Endodermal cell (in vitro differentiated cells): ENCODE results near the gene PNMA1. TPM values are rescaled to one million over a fixed set of nuclear protein-coding genes. Genes with fewer than 3 reads are reported as not detected.

Source experiments
- DNase-seq: peaks from one replicate; pipeline ENCODE4 v3.0.0-alpha.2; 2017
- H3K27ac ChIP-seq: 2 replicates; pipeline ENCODE4 v1.5.1; 2013; ENCODE audit warnings: mild to moderate bottlenecking, low read depth, low read length, moderate library complexity
- H3K27me3 ChIP-seq: 2 replicates; pipeline ENCODE4 v1.6.1; 2013; ENCODE audit warnings: mild to moderate bottlenecking, low read length, moderate library complexity; ENCODE audit not compliant: insufficient read depth, control insufficient read depth, poor library complexity, severe bottlenecking
- H3K36me3 ChIP-seq: 2 replicates; pipeline ENCODE4 v1.7.0; 2013; ENCODE audit warnings: mild to moderate bottlenecking, low read length, moderate library complexity; ENCODE audit not compliant: control insufficient read depth, insufficient read depth
- H3K4me1 ChIP-seq: one replicate; pipeline ENCODE4 v1.7.0; 2013; ENCODE audit warnings: low read length; ENCODE audit not compliant: control insufficient read depth, insufficient read depth
- H3K4me3 ChIP-seq: 2 replicates; pipeline ENCODE4 v1.5.1; 2013; ENCODE audit warnings: mild to moderate bottlenecking, low read length, moderate library complexity
- H3K9ac ChIP-seq: 2 replicates; pipeline ENCODE4 v1.6.1; 2013; ENCODE audit warnings: mild to moderate bottlenecking, low read length, moderate library complexity; ENCODE audit not compliant: poor library complexity, severe bottlenecking; ENCODE audit errors: extremely low read depth
- H3K9me3 ChIP-seq: 2 replicates; pipeline ENCODE4 v1.6.1; 2013; ENCODE audit warnings: mild to moderate bottlenecking, low read length, moderate library complexity; ENCODE audit not compliant: control insufficient read depth
- H3K27ac Mint-ChIP-seq: 2 replicates; pipeline ENCODE4 v1.8.0; 2020; ENCODE audit warnings: mixed read lengths
- H3K27me3 Mint-ChIP-seq: 2 replicates; pipeline ENCODE4 v1.8.0; 2021; ENCODE audit warnings: mild to moderate bottlenecking, mixed read lengths; ENCODE audit not compliant: insufficient read depth
- H3K36me3 Mint-ChIP-seq: 2 replicates; pipeline ENCODE4 v1.8.0; 2020; ENCODE audit warnings: low read depth, mixed read lengths
- H3K4me1 Mint-ChIP-seq: 2 replicates; pipeline ENCODE4 v1.8.0; 2020; ENCODE audit warnings: mixed read lengths
- H3K4me3 Mint-ChIP-seq: 2 replicates; pipeline ENCODE4 v1.8.0; 2020; ENCODE audit warnings: mild to moderate bottlenecking, moderate library complexity, mixed read lengths
- H3K9me3 Mint-ChIP-seq: 2 replicates; pipeline ENCODE4 v1.8.0; 2020; ENCODE audit warnings: mild to moderate bottlenecking, mixed read lengths
- CTCF ChIP-seq: fragments of 200-600 bp; sonication (generic); conservative IDR thresholded peaks from 2 replicates; pipeline ENCODE4 v1.5.0; 2021; ENCODE audit warnings: antibody characterized with exemption, mild to moderate bottlenecking
- WGBS, 2 experiments: methylation state at CpG; one replicate each; pipeline versions ENCODE4 v1.1.5 to v1.1.7; 2013; ENCODE audit warnings: missing lambda C conversion rate in 2 of 2, mixed read lengths in 1 of 2; ENCODE audit not compliant: insufficient coverage in 1 of 2, insufficient read length in 1 of 2; 5-methylcytosine and 5-hydroxymethylcytosine counted together
- total RNA-seq, 2 donors: library from RNA; stranded (reverse); fragmentation: NEBNext Ultra II Directional in 1 of 2; extraction: Animal tissue kit (Norgen Biotek cat#: 25700) in 1 of 2; gene quantifications; 2 replicates in 1 of 2; 3 replicates in 1 of 2; pipeline ENCODE4 v1.2.1, GENCODE V29; 2021

PNMA1 gene
- total RNA-seq, 2 donors from 2014 or later, result 66.9 to 70.4 TPM

- H3K27me3 ChIP-seq, result no peaks in the 10 kb centered on the region
- H3K4me1 ChIP-seq, result peaks cover 16% of the 10 kb centered on the region
- Mint-ChIP-seq H3K4me1 (peaks cover 30% of the 10 kb centered on the region), H3K4me3 (no peak overlapping the region), H3K9me3 (no peaks in the 10 kb centered on the region), H3K27me3 (no peaks in the 10 kb centered on the region), H3K36me3 (peaks cover 39% of the 10 kb centered on the region), H3K27ac (peak overlapping the region; percentile 29)
- 68 to 78% methylated on average over 7 to 12 of the region's 12 CpGs for WGBS, 2 experiments
- DNase-seq, result peak; percentile 88
- no peak for TF ChIP-seq CTCF
- H3K9ac ChIP-seq, result no peak overlapping the region
- no peaks in the 10 kb centered on the region for H3K9me3 ChIP-seq
- no peak overlapping the region for H3K27ac ChIP-seq
- no peak overlapping the region for H3K4me3 ChIP-seq
- H3K36me3 ChIP-seq, result peaks cover 68% of the 10 kb centered on the region
These were observed 7.1 kb upstream of the PNMA1 start for GRCh38 chr14:73721101-73721821.

- Histone ChIP-seq H3K27me3 (no peaks in the 10 kb centered on the region), H3K9ac (no peak overlapping the region), H3K9me3 (no peaks in the 10 kb centered on the region), H3K27ac (no peak overlapping the region), H3K36me3 (peaks cover 67% of the 10 kb centered on the region), H3K4me1 (peaks cover 12% of the 10 kb centered on the region), H3K4me3 (no peak overlapping the region)
- Mint-ChIP-seq H3K36me3 (peaks cover 39% of the 10 kb centered on the region), H3K27ac (no peak overlapping the region), H3K4me1 (peaks cover 29% of the 10 kb centered on the region), H3K9me3 (no peaks in the 10 kb centered on the region), H3K27me3 (no peaks in the 10 kb centered on the region), H3K4me3 (no peak overlapping the region)
- no peak for TF ChIP-seq CTCF
- no peak for DNase-seq
These were observed 6.5 kb upstream of the PNMA1 start for GRCh38 chr14:73720636-73721035.

- Mint-ChIP-seq H3K27ac (peak overlapping the region; percentile 96), H3K4me1 (peaks cover 32% of the 10 kb centered on the region), H3K4me3 (peak overlapping the region; percentile 72), H3K27me3 (no peaks in the 10 kb centered on the region), H3K9me3 (no peaks in the 10 kb centered on the region), H3K36me3 (peaks cover 37% of the 10 kb centered on the region)
- Histone ChIP-seq H3K9ac (no peak overlapping the region), H3K27ac (peak overlapping the region; percentile 66), H3K9me3 (no peaks in the 10 kb centered on the region), H3K27me3 (no peaks in the 10 kb centered on the region), H3K4me1 (peaks cover 5% of the 10 kb centered on the region), H3K36me3 (peaks cover 66% of the 10 kb centered on the region), H3K4me3 (no peak overlapping the region)
- no peak for TF ChIP-seq CTCF
- DNase-seq, result no peak
- WGBS, 2 experiments, result 90% methylated on average over 5 to 8 of the region's 8 CpGs
These were observed 5.6 kb upstream of the PNMA1 start for GRCh38 chr14:73719791-73720190.
